OCI-LY3 (cell line): Measurements from ENCODE around the gene ATG4D.

Experiments used
- H2AFZ ChIP-seq: fragments of 200-600, 300-600 bp; shearing (Covaris generic); 2 replicates; pipeline ENCODE4 v1.6.0; 2014; ENCODE audit warnings: antibody characterized with exemption, low read depth, low read length
- H3K27ac ChIP-seq: fragments of 200-600, 300-600 bp; sonication (generic); 2 replicates; pipeline ENCODE4 v1.5.1; 2014; ENCODE audit warnings: mild to moderate bottlenecking, low read length, moderate library complexity, mixed read lengths
- H3K27me3 ChIP-seq: fragments of 200-600, 300-600 bp; sonication (generic); 2 replicates; pipeline ENCODE4 v1.6.1; 2014; ENCODE audit warnings: low read depth, low read length, mixed read lengths
- H3K36me3 ChIP-seq: fragments of 200-600, 300-600 bp; sonication (generic); replicated peaks from 2 replicates; pipeline ENCODE3; 2014; ENCODE audit warnings: low read depth, low read length, mixed read lengths
- H3K4me1 ChIP-seq: fragments of 300-600, 200-600 bp; sonication (generic); 2 replicates; pipeline ENCODE4 v1.6.1; 2014; ENCODE audit warnings: low read length, mixed read lengths
- H3K4me2 ChIP-seq: fragments of 200-600, 300-600 bp; sonication (generic); 2 replicates; pipeline ENCODE4 v1.6.1; 2014; ENCODE audit warnings: low read length, mixed read lengths
- H3K4me3 ChIP-seq: fragments of 300-600, 200-600 bp; sonication (generic); 2 replicates; pipeline ENCODE4 v1.5.1; 2014; ENCODE audit warnings: antibody characterized with exemption, mild to moderate bottlenecking, low read length, moderate library complexity
- H3K79me2 ChIP-seq: fragments of 300-600, 200-600 bp; shearing (Covaris generic); 2 replicates; pipeline ENCODE4 v1.6.1; 2014; ENCODE audit warnings: mild to moderate bottlenecking, low read length, mixed read lengths
- H3K9ac ChIP-seq: fragments of 300-600, 200-600 bp; shearing (Covaris generic); 2 replicates; pipeline ENCODE4 v1.6.0; 2014; ENCODE audit warnings: mild to moderate bottlenecking, low read length, moderate library complexity
- H3K9me3 ChIP-seq: fragments of 200-600, 300-600 bp; shearing (Covaris generic); 2 replicates; pipeline ENCODE4 v1.6.1; 2014; ENCODE audit warnings: low read length, mixed read lengths; ENCODE audit not compliant: insufficient read depth
- H4K20me1 ChIP-seq: fragments of 200-600, 300-600 bp; sonication (generic); 2 replicates; pipeline ENCODE4 v1.6.1; 2016; ENCODE audit warnings: low read length, mixed read lengths; ENCODE audit not compliant: insufficient read depth
- EZH2phosphoT487 ChIP-seq: fragments of 200-600 bp; shearing (Covaris generic); IDR thresholded peaks from 2 replicates; pipeline ENCODE4 v1.6.1; 2018; ENCODE audit warnings: antibody characterized with exemption, mixed run types, low read depth
- TF ChIP-seq, protein P1 (sequence below): fragments of 200-600, 300-600 bp; sonication (generic); IDR thresholded peaks from 2 replicates; pipeline ENCODE4 v1.5.1; 2014; ENCODE audit warnings: antibody characterized with exemption, low read length, low read depth

The ATG4D gene

DNA sequence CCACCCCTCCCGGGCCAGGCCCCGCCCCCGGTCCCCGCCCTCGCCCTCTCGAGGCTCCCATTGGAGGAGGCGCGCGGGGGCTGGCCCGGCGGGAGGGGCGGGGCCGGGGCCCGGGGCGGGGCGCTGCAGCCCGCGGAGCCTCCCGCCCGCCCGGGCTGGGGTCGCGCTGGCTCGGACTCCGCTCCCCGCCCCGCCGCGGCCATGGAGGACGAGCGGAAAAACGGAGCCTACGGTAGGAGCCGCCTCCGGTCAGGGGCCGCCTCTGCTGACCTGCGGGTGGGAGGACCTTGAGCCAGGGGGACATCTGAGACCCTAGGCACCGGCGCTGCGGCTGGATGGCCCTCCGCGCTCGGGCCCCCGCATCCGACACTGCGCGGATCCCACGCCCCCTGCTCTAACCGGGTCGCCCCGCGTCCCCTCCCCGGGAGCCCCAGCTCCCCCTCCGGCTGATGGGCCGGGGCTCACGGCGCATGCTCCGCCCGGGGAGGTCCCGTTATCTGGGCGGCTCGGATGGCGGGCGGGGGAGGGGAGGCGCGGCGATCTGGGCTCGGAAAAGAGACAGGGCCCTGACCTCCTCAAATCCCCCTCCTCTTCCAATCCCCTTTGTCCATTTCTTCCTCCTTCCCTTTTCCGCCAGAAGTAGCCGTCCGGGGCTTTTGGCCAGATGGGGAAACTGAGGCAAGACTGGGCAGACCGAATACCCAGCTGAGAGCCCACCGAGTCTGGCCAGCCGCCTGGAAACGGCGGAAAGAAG lies 58.8 kb downstream of the ATG4D start:
- H3K27me3 ChIP-seq, result peaks cover 20% of the 10 kb centered on the region
- H3K9me3 ChIP-seq, result no peaks in the 10 kb centered on the region
- peak overlapping the region; percentile 76; the same call in 1 of the 2 replicates for H2AFZ ChIP-seq
- TF ChIP-seq EZH2phosphoT487, result no peak
- TF ChIP-seq, protein P1, sequence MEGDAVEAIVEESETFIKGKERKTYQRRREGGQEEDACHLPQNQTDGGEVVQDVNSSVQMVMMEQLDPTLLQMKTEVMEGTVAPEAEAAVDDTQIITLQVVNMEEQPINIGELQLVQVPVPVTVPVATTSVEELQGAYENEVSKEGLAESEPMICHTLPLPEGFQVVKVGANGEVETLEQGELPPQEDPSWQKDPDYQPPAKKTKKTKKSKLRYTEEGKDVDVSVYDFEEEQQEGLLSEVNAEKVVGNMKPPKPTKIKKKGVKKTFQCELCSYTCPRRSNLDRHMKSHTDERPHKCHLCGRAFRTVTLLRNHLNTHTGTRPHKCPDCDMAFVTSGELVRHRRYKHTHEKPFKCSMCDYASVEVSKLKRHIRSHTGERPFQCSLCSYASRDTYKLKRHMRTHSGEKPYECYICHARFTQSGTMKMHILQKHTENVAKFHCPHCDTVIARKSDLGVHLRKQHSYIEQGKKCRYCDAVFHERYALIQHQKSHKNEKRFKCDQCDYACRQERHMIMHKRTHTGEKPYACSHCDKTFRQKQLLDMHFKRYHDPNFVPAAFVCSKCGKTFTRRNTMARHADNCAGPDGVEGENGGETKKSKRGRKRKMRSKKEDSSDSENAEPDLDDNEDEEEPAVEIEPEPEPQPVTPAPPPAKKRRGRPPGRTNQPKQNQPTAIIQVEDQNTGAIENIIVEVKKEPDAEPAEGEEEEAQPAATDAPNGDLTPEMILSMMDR, result no peak; the same call in 1 of the 2 replicates
- H3K4me1 ChIP-seq, result peaks cover 22% of the 10 kb centered on the region
- H3K4me3 ChIP-seq, result peak overlapping the region; percentile 88
- H3K4me2 ChIP-seq, result peak overlapping the region; percentile 97
- H4K20me1 ChIP-seq, result peaks cover 12% of the 10 kb centered on the region; the same call in 1 of the 2 replicates
- peak overlapping the region; percentile 93 for H3K9ac ChIP-seq
- peak overlapping the region; percentile 62 for H3K27ac ChIP-seq
- peaks cover 25% of the 10 kb centered on the region for H3K79me2 ChIP-seq
- H3K36me3 ChIP-seq, result no peaks in the 10 kb centered on the region
